CD14-positive monocyte (primary cell): ENCODE data around the gene KRTAP12-2. TPM values are rescaled to one million over a fixed set of nuclear protein-coding genes. Genes with fewer than 3 reads are reported as not detected.

ENCODE experiments used
- DNase-seq, 3 donors: peaks; one replicate each; pipeline ENCODE4 v3.0.0-alpha.2; 2011 to 2022
- H2AFZ ChIP-seq: 2 replicates; pipeline ENCODE4 v1.6.0; 2012; ENCODE audit warnings: mild to moderate bottlenecking, low read depth, low read length, inconsistent platforms; ENCODE audit not compliant: insufficient read depth, poor library complexity, severe bottlenecking
- H3K27ac ChIP-seq, 2 donors: 1 replicate in 1 of 2; 2 replicates in 1 of 2; pipeline ENCODE4 v1.5.1; 2012 to 2013; ENCODE audit warnings: low read length in 2 of 2, control low read depth in 1 of 2, inconsistent platforms in 1 of 2, low read depth in 1 of 2, mild to moderate bottlenecking in 1 of 2
- H3K27me3 ChIP-seq, 2 donors: one replicate each; pipeline versions ENCODE4 v1.6.0 to v1.6.1; 2011 to 2013; ENCODE audit warnings: low read length in 2 of 2; ENCODE audit not compliant: control insufficient read depth in 2 of 2, insufficient read depth in 2 of 2
- H3K36me3 ChIP-seq, 2 donors: replicated peaks in 1 of 2; 1 replicate in 1 of 2; 2 replicates in 1 of 2; pipeline versions ENCODE4 v1.5.1 to v1.6.1; 2012 to 2013; ENCODE audit warnings: low read length in 2 of 2, control low read depth in 1 of 2, inconsistent platforms in 1 of 2, mild to moderate bottlenecking in 1 of 2; ENCODE audit not compliant: insufficient read depth in 2 of 2, control insufficient read depth in 1 of 2
- H3K4me1 ChIP-seq, 2 donors: 1 replicate in 1 of 2; 2 replicates in 1 of 2; pipeline versions ENCODE4 v1.5.1 to v1.6.1; 2012 to 2013; ENCODE audit warnings: low read length in 2 of 2, control low read depth in 1 of 2, inconsistent platforms in 1 of 2, mild to moderate bottlenecking in 1 of 2, moderate library complexity in 1 of 2; ENCODE audit not compliant: insufficient read depth in 2 of 2, control insufficient read depth in 1 of 2
- H3K4me2 ChIP-seq: replicated peaks from 2 replicates; pipeline ENCODE3; 2012; ENCODE audit warnings: low read length, moderate library complexity, mild to moderate bottlenecking; ENCODE audit not compliant: poor library complexity, severe bottlenecking; ENCODE audit errors: extremely low read depth
- H3K4me3 ChIP-seq, 3 experiments: fragments of 200-600 bp in 1 of 3; sonication (generic) in 1 of 3; replicated peaks in 1 of 3; 1 replicate in 2 of 3; 2 replicates in 1 of 3; pipeline ENCODE4 v1.5.1; 2011 to 2013; ENCODE audit warnings: low read length in 3 of 3, mild to moderate bottlenecking in 3 of 3, control low read depth in 2 of 3, low read depth in 2 of 3, inconsistent platforms in 1 of 3, moderate library complexity in 1 of 3
- H3K79me2 ChIP-seq: 2 replicates; pipeline ENCODE4 v1.6.0; 2012; ENCODE audit warnings: mild to moderate bottlenecking, control low read depth, inconsistent platforms, low read length, moderate library complexity; ENCODE audit not compliant: insufficient read depth
- H3K9ac ChIP-seq: 2 replicates; pipeline ENCODE4 v1.6.0; 2017; ENCODE audit warnings: low read length, mild to moderate bottlenecking; ENCODE audit not compliant: insufficient read depth, poor library complexity, severe bottlenecking
- H3K9me3 ChIP-seq, 2 donors: replicated peaks in 1 of 2; 1 replicate in 1 of 2; 2 replicates in 1 of 2; pipeline versions ENCODE4 v1.5.1 to v1.6.1; 2012 to 2013; ENCODE audit warnings: low read length in 2 of 2, control low read depth in 1 of 2; ENCODE audit not compliant: control insufficient read depth in 1 of 2, insufficient read depth in 1 of 2
- H4K20me1 ChIP-seq: 2 replicates; pipeline ENCODE4 v1.6.0; 2012; ENCODE audit warnings: mild to moderate bottlenecking, low read length, control low read depth, moderate library complexity; ENCODE audit not compliant: insufficient read depth
- H3K27ac Mint-ChIP-seq, 7 donors: one replicate each; pipeline ENCODE4 v1.8.0; 2020; ENCODE audit warnings: mild to moderate bottlenecking in 7 of 7, mixed read lengths in 7 of 7, moderate library complexity in 6 of 7, inconsistent platforms in 2 of 7
- H3K27me3 Mint-ChIP-seq, 3 donors: one replicate each; pipeline ENCODE4 v1.8.0; 2021 to 2022; ENCODE audit warnings: low read depth in 3 of 3, mild to moderate bottlenecking in 3 of 3, mixed read lengths in 3 of 3, moderate library complexity in 3 of 3, inconsistent platforms in 1 of 3
- H3K36me3 Mint-ChIP-seq, 2 donors: one replicate each; pipeline ENCODE4 v1.8.0; 2020; ENCODE audit warnings: mixed read lengths in 2 of 2, inconsistent platforms in 1 of 2, mild to moderate bottlenecking in 1 of 2
- H3K4me1 Mint-ChIP-seq: one replicate; pipeline ENCODE4 v1.8.0; 2020; ENCODE audit warnings: mild to moderate bottlenecking, mixed read lengths
- H3K4me3 Mint-ChIP-seq, 2 donors: one replicate each; pipeline ENCODE4 v1.8.0; 2020; ENCODE audit warnings: mild to moderate bottlenecking in 2 of 2, mixed read lengths in 2 of 2, moderate library complexity in 1 of 2
- H3K9me3 Mint-ChIP-seq, 7 donors: one replicate each; pipeline ENCODE4 v1.8.0; 2020 to 2022; ENCODE audit warnings: mixed read lengths in 7 of 7, mild to moderate bottlenecking in 6 of 7, moderate library complexity in 6 of 7, inconsistent platforms in 2 of 7
- CTCF ChIP-seq: fragments of 200-600 bp; IDR thresholded peaks from one replicate; pipeline ENCODE4 v1.8.0; 2022; ENCODE audit warnings: antibody characterized with exemption, mild to moderate bottlenecking
- WGBS: methylation state at CpG from one replicate; pipeline ENCODE4 v1.1.5; 2013; ENCODE audit warnings: missing lambda C conversion rate; ENCODE audit not compliant: insufficient coverage; 5-methylcytosine and 5-hydroxymethylcytosine counted together
- intact Hi-C, 2 donors: fragments of 100-400 bp; cut with micrococcal nuclease; formaldehyde crosslinking; loops; one replicate each; pipeline versions ENCODE4 v1.15.0 to v1.15.1; 2023
- polyA plus RNA-seq, 3 donors: library from polyadenylated mRNA; depleted of rRNA in 1 of 3; unstranded in 2 of 3; stranded (reverse) in 1 of 3; fragments of 300-500 nt in 2 of 3; fragments of >200 nt in 1 of 3; fragmentation: Illumina TruSeq in 2 of 3; gene quantifications; 1 replicate in 2 of 3; 2 replicates in 1 of 3; pipeline ENCODE4 v1.2.3, GENCODE V29; 2012 to 2021
- small RNA-seq: library from RNA; depleted of rRNA; stranded (forward); fragments of <200 nt; gene quantifications from one replicate; pipeline ENCODE3, GENCODE V24; 2012; ENCODE audit warnings: low read depth; ENCODE audit not compliant: insufficient read length

The KRTAP12-2 gene
- polyA plus RNA-seq, 3 donors, result not detected

- TF ChIP-seq CTCF, result no peak
- H3K4me1 ChIP-seq, result no peaks in the 10 kb centered on the region
- 83% methylated on average over 7 of the region's 8 CpGs for WGBS
- no peak overlapping the region for H3K4me2 ChIP-seq
- H3K4me3 Mint-ChIP-seq, result no peak overlapping the region
- no peak overlapping the region for H2AFZ ChIP-seq
- DNase-seq, result no peak
- H3K4me1 Mint-ChIP-seq, result peaks cover 10% of the 10 kb centered on the region
- H3K4me3 ChIP-seq, result no peak overlapping the region
- no peaks in the 10 kb centered on the region for H3K27me3 ChIP-seq
- H4K20me1 ChIP-seq, result no peaks in the 10 kb centered on the region
- H3K9me3 ChIP-seq, result peaks cover 7 to 11% of the 10 kb centered on the region in 2 donors
- intact Hi-C loops, result no loop called here
- H3K9me3 Mint-ChIP-seq, result peaks cover 14 to 27% (median 18%) of the 10 kb centered on the region in 7 donors
- no peaks in the 10 kb centered on the region for H3K79me2 ChIP-seq
- peaks cover 4 to 12% (median 7%) of the 10 kb centered on the region in 3 donors for H3K27me3 Mint-ChIP-seq
- no peak overlapping the region for H3K27ac Mint-ChIP-seq
- no peak overlapping the region for H3K9ac ChIP-seq
- no peak overlapping the region for H3K27ac ChIP-seq
- H3K36me3 ChIP-seq, result no peaks in the 10 kb centered on the region
- no peaks in the 10 kb centered on the region for H3K36me3 Mint-ChIP-seq
Observed at GRCh38 chr21:44617071-44617501, 49.6 kb downstream of the KRTAP12-2 start.

- no peaks in the 10 kb centered on the region for H3K79me2 ChIP-seq
- WGBS, result 90% methylated on average over 16 of the region's 16 CpGs
- Mint-ChIP-seq H3K36me3 (no peaks in the 10 kb centered on the region), H3K4me1 (peaks cover 10% of the 10 kb centered on the region), H3K9me3 (peaks cover 17 to 29% (median 23%) of the 10 kb centered on the region in 7 donors), H3K27ac (no peak overlapping the region), H3K27me3 (peaks cover 3 to 12% (median 4%) of the 10 kb centered on the region in 3 donors), H3K4me3 (no peak overlapping the region)
- H4K20me1 ChIP-seq, result no peaks in the 10 kb centered on the region
- no peaks in the 10 kb centered on the region for H3K27me3 ChIP-seq
- H3K4me3 ChIP-seq, result no peak overlapping the region
- no peak overlapping the region for H3K9ac ChIP-seq
- no peaks in the 10 kb centered on the region for H3K36me3 ChIP-seq
- no peak overlapping the region for H3K4me2 ChIP-seq
- H2AFZ ChIP-seq, result no peak overlapping the region
- H3K9me3 ChIP-seq, result peaks cover 11 to 16% of the 10 kb centered on the region in 2 donors
- no peak for DNase-seq
- H3K4me1 ChIP-seq, result no peaks in the 10 kb centered on the region
- no peak for TF ChIP-seq CTCF
- no peak overlapping the region for H3K27ac ChIP-seq
- intact Hi-C loops, result no loop called here
Observed at GRCh38 chr21:44616591-44616926, 50.2 kb downstream of the KRTAP12-2 start.

Small RNA genes lying within 50 kb of the gene (small RNA-seq; reads per million reads assigned to genes)
- gene KRTAP12-6P, result not detected

Other genes with a start within 250 kb of the KRTAP12-2 start
- gene LRRC3, start 211.4 kb downstream of the KRTAP12-2 start, polyA plus RNA-seq, result under 1 TPM; 0.30 to 0.59 (median 0.41) TPM
- gene KRTAP10-1, start 126.7 kb downstream of the KRTAP12-2 start, polyA plus RNA-seq, result not detected
- gene KRTAP10-2, start 115.4 kb downstream of the KRTAP12-2 start, polyA plus RNA-seq, result not detected
- gene KRTAP10-3, start 108.1 kb downstream of the KRTAP12-2 start, polyA plus RNA-seq, result not detected
- not detected for gene KRTAP10-4, start 93.2 kb downstream of the KRTAP12-2 start, polyA plus RNA-seq
- not detected for gene KRTAP10-5, start 86.3 kb downstream of the KRTAP12-2 start, polyA plus RNA-seq
- not detected for gene KRTAP10-6, start 74.4 kb downstream of the KRTAP12-2 start, polyA plus RNA-seq
- not detected for gene KRTAP10-7, start 66.3 kb downstream of the KRTAP12-2 start, polyA plus RNA-seq
- not detected for gene KRTAP10-8, start 54.8 kb downstream of the KRTAP12-2 start, polyA plus RNA-seq
- gene KRTAP10-9, start 39.8 kb downstream of the KRTAP12-2 start, polyA plus RNA-seq, result not detected
- not detected for gene KRTAP10-10, start 29.6 kb downstream of the KRTAP12-2 start, polyA plus RNA-seq
- gene KRTAP10-11, start 20.5 kb downstream of the KRTAP12-2 start, polyA plus RNA-seq, result not detected
- not detected for gene KRTAP12-4, start 12.3 kb downstream of the KRTAP12-2 start, polyA plus RNA-seq
- not detected for gene KRTAP12-3, start 9.0 kb downstream of the KRTAP12-2 start, polyA plus RNA-seq
- not detected for gene KRTAP12-1, start 15.2 kb upstream of the KRTAP12-2 start, polyA plus RNA-seq
- not detected for gene KRTAP10-12, start 30.2 kb upstream of the KRTAP12-2 start, polyA plus RNA-seq
- not detected for gene TSPEAR, start 44.6 kb upstream of the KRTAP12-2 start, polyA plus RNA-seq
- 100 to 1,000 TPM in 1 of 3 donors, 10 to 100 TPM in 2; 22.5 to 123 (median 31.0) TPM for gene UBE2G2, start 134.9 kb upstream of the KRTAP12-2 start, polyA plus RNA-seq
- 100 to 1,000 TPM in 2 of 3 donors, 10 to 100 TPM in 1; 70.9 to 112 (median 109) TPM for gene SUMO3, start 151.1 kb upstream of the KRTAP12-2 start, polyA plus RNA-seq
- gene PTTG1IP, start 206.8 kb upstream of the KRTAP12-2 start, polyA plus RNA-seq, result 100 to 1,000 TPM; 118 to 238 (median 206) TPM